ENCODE data around the gene GP5.

DNA sequence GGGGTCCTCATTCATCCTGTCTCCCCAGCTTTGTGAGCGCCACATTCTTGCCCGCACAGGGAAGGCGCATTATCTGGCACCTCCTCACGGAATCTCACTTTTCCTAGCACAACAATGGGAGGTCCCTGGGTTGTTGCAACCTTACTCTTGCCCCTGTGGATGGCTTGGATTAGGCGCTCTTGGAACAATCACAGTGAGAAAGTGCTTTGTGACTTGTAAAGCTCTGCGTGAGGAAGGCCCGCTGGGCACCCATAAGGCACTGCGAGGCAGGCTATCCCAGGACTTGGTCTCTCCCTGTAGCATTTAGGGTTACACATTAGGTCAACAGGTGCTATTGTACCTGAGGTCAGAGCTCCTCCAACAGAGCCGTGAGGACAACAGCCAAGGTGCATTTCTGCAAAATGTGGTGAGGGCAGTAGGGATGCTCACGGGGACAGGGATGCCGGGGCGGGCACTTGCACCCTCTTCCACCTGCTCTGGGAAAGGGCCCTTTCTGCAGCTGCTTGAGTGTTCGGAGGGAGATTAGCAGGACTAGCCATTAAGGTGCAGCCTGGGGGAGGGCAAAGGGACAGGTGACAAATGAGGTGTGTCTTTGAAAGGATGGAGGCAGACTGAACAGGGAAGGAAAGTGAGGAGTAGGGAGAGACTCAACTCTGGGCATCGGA lies 15.7 kb downstream of the GP5 start:
- TF ChIP-seq, protein P1, sequence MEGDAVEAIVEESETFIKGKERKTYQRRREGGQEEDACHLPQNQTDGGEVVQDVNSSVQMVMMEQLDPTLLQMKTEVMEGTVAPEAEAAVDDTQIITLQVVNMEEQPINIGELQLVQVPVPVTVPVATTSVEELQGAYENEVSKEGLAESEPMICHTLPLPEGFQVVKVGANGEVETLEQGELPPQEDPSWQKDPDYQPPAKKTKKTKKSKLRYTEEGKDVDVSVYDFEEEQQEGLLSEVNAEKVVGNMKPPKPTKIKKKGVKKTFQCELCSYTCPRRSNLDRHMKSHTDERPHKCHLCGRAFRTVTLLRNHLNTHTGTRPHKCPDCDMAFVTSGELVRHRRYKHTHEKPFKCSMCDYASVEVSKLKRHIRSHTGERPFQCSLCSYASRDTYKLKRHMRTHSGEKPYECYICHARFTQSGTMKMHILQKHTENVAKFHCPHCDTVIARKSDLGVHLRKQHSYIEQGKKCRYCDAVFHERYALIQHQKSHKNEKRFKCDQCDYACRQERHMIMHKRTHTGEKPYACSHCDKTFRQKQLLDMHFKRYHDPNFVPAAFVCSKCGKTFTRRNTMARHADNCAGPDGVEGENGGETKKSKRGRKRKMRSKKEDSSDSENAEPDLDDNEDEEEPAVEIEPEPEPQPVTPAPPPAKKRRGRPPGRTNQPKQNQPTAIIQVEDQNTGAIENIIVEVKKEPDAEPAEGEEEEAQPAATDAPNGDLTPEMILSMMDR (IDR thresholded peaks at IDR 0.05): no peak
- TF ChIP-seq POLR2A (IDR thresholded peaks at IDR 0.05): no peak

All from testis (tissue), 2 donors.